Endodermal cell (in vitro differentiated cells): Measurements from ENCODE around the gene RGS4. TPM values are rescaled to one million over a fixed set of nuclear protein-coding genes. Genes with fewer than 3 reads are reported as not detected.

Source experiments
- DNase-seq: peaks from one replicate; pipeline ENCODE4 v3.0.0-alpha.2; 2017
- H3K27ac ChIP-seq: 2 replicates; pipeline ENCODE4 v1.5.1; 2013; ENCODE audit warnings: mild to moderate bottlenecking, low read depth, low read length, moderate library complexity
- H3K27me3 ChIP-seq: 2 replicates; pipeline ENCODE4 v1.6.1; 2013; ENCODE audit warnings: mild to moderate bottlenecking, low read length, moderate library complexity; ENCODE audit not compliant: insufficient read depth, control insufficient read depth, poor library complexity, severe bottlenecking
- H3K36me3 ChIP-seq: 2 replicates; pipeline ENCODE4 v1.7.0; 2013; ENCODE audit warnings: mild to moderate bottlenecking, low read length, moderate library complexity; ENCODE audit not compliant: control insufficient read depth, insufficient read depth
- H3K4me1 ChIP-seq: one replicate; pipeline ENCODE4 v1.7.0; 2013; ENCODE audit warnings: low read length; ENCODE audit not compliant: control insufficient read depth, insufficient read depth
- H3K4me3 ChIP-seq: 2 replicates; pipeline ENCODE4 v1.5.1; 2013; ENCODE audit warnings: mild to moderate bottlenecking, low read length, moderate library complexity
- H3K9ac ChIP-seq: 2 replicates; pipeline ENCODE4 v1.6.1; 2013; ENCODE audit warnings: mild to moderate bottlenecking, low read length, moderate library complexity; ENCODE audit not compliant: poor library complexity, severe bottlenecking; ENCODE audit errors: extremely low read depth
- H3K9me3 ChIP-seq: 2 replicates; pipeline ENCODE4 v1.6.1; 2013; ENCODE audit warnings: mild to moderate bottlenecking, low read length, moderate library complexity; ENCODE audit not compliant: control insufficient read depth
- H3K27ac Mint-ChIP-seq: 2 replicates; pipeline ENCODE4 v1.8.0; 2020; ENCODE audit warnings: mixed read lengths
- H3K27me3 Mint-ChIP-seq: 2 replicates; pipeline ENCODE4 v1.8.0; 2021; ENCODE audit warnings: mild to moderate bottlenecking, mixed read lengths; ENCODE audit not compliant: insufficient read depth
- H3K36me3 Mint-ChIP-seq: 2 replicates; pipeline ENCODE4 v1.8.0; 2020; ENCODE audit warnings: low read depth, mixed read lengths
- H3K4me1 Mint-ChIP-seq: 2 replicates; pipeline ENCODE4 v1.8.0; 2020; ENCODE audit warnings: mixed read lengths
- H3K4me3 Mint-ChIP-seq: 2 replicates; pipeline ENCODE4 v1.8.0; 2020; ENCODE audit warnings: mild to moderate bottlenecking, moderate library complexity, mixed read lengths
- H3K9me3 Mint-ChIP-seq: 2 replicates; pipeline ENCODE4 v1.8.0; 2020; ENCODE audit warnings: mild to moderate bottlenecking, mixed read lengths
- CTCF ChIP-seq: fragments of 200-600 bp; sonication (generic); conservative IDR thresholded peaks from 2 replicates; pipeline ENCODE4 v1.5.0; 2021; ENCODE audit warnings: antibody characterized with exemption, mild to moderate bottlenecking
- WGBS, 2 experiments: methylation state at CpG; one replicate each; pipeline versions ENCODE4 v1.1.5 to v1.1.7; 2013; ENCODE audit warnings: missing lambda C conversion rate in 2 of 2, mixed read lengths in 1 of 2; ENCODE audit not compliant: insufficient coverage in 1 of 2, insufficient read length in 1 of 2; 5-methylcytosine and 5-hydroxymethylcytosine counted together
- total RNA-seq, 2 donors: library from RNA; stranded (reverse); fragmentation: NEBNext Ultra II Directional in 1 of 2; extraction: Animal tissue kit (Norgen Biotek cat#: 25700) in 1 of 2; gene quantifications; 2 replicates in 1 of 2; 3 replicates in 1 of 2; pipeline ENCODE4 v1.2.1, GENCODE V29; 2021

The RGS4 gene
- total RNA-seq, 2 donors from 2014 or later: 0.48 to 0.51 TPM

- no peaks in the 10 kb centered on the region for H3K36me3 ChIP-seq
- Mint-ChIP-seq H3K27me3 (no peaks in the 10 kb centered on the region), H3K36me3 (no peaks in the 10 kb centered on the region), H3K4me1 (peaks cover 2% of the 10 kb centered on the region), H3K9me3 (no peaks in the 10 kb centered on the region), H3K27ac (no peak overlapping the region), H3K4me3 (no peak overlapping the region)
- no peak for TF ChIP-seq CTCF
- no peaks in the 10 kb centered on the region for H3K4me1 ChIP-seq
- WGBS, 2 experiments: 97% methylated on average over 2 of the region's 2 CpGs; no CpG with 5 or more reads in 1 of the 2 experiments
- no peak overlapping the region for H3K9ac ChIP-seq
- no peaks in the 10 kb centered on the region for H3K9me3 ChIP-seq
- no peak overlapping the region for H3K27ac ChIP-seq
- no peak for DNase-seq
- no peaks in the 10 kb centered on the region for H3K27me3 ChIP-seq
- H3K4me3 ChIP-seq: no peak overlapping the region
Measured at GRCh38 chr1:163074716-163075284, 5.6 kb downstream of the RGS4 start.

GRCh38 chr1:163076044-163076443 lies 6.9 kb downstream of the RGS4 start:
- H3K9me3 Mint-ChIP-seq: peaks cover 3% of the 10 kb centered on the region
- Histone ChIP-seq H3K27me3 (no peaks in the 10 kb centered on the region), H3K9me3 (no peaks in the 10 kb centered on the region), H3K27ac (no peak overlapping the region), H3K4me3 (no peak overlapping the region), H3K9ac (no peak overlapping the region), H3K36me3 (no peaks in the 10 kb centered on the region), H3K4me1 (no peaks in the 10 kb centered on the region)
- H3K27ac Mint-ChIP-seq: no peak overlapping the region
- H3K27me3 Mint-ChIP-seq: no peaks in the 10 kb centered on the region
- DNase-seq: no peak
- 95% methylated on average over 3 of the region's 4 CpGs for WGBS, 2 experiments
- no peak overlapping the region for H3K4me3 Mint-ChIP-seq
- no peaks in the 10 kb centered on the region for H3K36me3 Mint-ChIP-seq
- TF ChIP-seq CTCF: no peak
- peaks cover 2% of the 10 kb centered on the region for H3K4me1 Mint-ChIP-seq

DNA sequence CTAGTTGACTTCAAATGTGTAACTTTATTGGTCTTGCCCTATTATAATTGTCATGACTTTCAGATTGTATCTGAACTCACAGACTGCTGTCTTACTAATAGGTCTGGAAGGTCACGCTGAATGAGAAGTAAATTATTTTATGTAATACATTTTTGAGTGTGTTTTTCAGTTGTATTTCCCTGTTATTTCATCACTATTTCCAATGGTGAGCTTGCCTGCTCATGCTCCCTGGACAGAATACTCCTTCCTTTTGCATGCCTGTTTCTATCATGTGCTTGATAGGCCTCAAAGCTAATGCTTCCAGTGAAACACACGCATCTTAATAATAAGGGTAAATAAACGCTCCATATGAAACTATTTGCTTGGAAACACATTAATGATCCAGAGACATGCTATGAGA lies 7.3 kb downstream of the RGS4 start:
- H3K4me1 ChIP-seq: no peaks in the 10 kb centered on the region
- DNase-seq: no peak
- no peaks in the 10 kb centered on the region for H3K36me3 Mint-ChIP-seq
- TF ChIP-seq CTCF: no peak
- H3K27me3 Mint-ChIP-seq: no peaks in the 10 kb centered on the region
- H3K9me3 ChIP-seq: no peaks in the 10 kb centered on the region
- no peak overlapping the region for H3K27ac ChIP-seq
- no peak overlapping the region for H3K27ac Mint-ChIP-seq
- H3K4me3 Mint-ChIP-seq: no peak overlapping the region
- peaks cover 2% of the 10 kb centered on the region for H3K4me1 Mint-ChIP-seq
- WGBS, 2 experiments: 73 to 100% methylated on average over 2 to 3 of the region's 3 CpGs
- H3K4me3 ChIP-seq: no peak overlapping the region
- H3K36me3 ChIP-seq: no peaks in the 10 kb centered on the region
- no peak overlapping the region for H3K9ac ChIP-seq
- H3K9me3 Mint-ChIP-seq: peaks cover 5% of the 10 kb centered on the region
- H3K27me3 ChIP-seq: no peaks in the 10 kb centered on the region
